ENCODE results near the gene SPATA12.

Gene SPATA12

GRCh38 chr3:57085211-57085610, 24.7 kb downstream of the SPATA12 start:
- no peak for DNase-seq

- no peak for DNase-seq
Measured at GRCh38 chr3:57086201-57086600, 25.7 kb downstream of the SPATA12 start.

- DNase-seq: no peak
Measured at GRCh38 chr3:57087361-57088092, 27.1 kb downstream of the SPATA12 start.

DNA sequence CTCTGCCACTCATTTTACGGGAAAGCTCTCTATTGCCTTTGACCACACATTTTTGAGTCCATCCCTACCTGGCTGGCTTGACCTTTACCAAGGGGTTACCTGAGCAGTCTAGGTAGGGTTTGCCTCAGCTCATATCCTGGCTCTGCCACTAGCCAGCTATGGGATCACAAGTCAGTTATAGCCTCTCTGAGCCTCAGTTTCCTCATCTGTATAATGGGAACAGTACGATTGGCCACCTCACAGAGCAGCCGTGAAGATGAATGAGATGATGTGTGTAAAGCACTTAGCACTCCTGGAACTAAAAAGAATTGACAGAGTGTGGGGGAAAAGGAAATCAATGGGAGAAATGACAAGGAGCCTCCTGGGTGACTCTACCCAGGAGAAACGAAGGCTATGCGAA, 28.0 kb downstream of the SPATA12 start:
- DNase-seq: no peak

GRCh38 chr3:57089043-57089442, 28.6 kb downstream of the SPATA12 start:
- no peak for DNase-seq

DNA sequence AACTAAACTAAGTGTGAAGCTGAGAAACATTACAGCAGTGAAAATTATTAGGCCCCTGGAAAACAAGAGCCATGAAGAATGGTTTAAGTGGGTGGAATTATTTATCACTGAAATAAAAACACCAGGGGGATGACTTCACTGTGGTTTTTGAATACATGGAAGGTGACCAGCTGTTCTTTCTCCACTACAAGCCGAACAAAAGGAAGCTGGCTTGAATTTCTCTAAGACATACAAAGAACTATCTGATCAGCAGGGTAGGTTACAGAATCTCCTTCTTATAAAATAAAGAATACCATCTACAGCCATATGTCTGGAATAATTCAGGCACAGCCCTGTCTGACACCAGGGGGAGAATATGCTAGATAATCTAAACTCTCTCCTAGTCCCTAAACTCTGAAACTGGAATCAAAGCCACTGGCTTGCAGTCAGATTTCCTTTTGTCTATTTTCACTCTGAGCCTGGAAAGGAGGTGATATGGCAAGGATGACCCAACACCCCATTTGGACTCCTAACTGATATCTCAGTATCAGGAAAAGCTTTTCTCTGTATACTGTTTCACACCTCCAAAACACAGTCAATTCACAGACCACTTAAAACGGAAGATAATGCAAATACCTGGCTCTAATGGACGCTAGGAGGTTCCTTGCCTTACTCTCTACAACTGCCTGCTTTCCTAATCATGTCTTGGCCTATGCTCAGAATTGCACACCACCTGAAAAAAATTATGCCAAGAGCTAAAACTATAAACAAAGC, 31.2 kb downstream of the SPATA12 start:
- DNase-seq: no peak

DNA sequence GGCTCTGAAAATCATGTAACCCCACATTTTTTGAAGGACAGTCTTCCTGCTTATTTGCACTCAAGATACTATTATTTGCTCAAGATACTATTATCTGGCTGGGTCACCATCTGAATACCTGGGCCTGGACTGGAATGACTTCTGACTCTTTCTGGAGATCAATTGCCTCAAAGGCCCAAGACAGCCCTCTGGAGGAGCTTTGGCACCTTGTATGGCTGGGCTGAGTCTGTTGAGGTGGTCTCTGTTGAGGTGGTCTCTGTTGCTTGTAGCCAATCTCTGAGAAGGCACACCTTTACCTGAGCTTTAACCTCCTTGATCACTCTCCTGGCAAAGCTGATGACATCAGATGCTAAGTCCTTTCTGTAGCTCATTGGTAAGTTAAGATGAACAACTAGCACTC, 33.0 kb downstream of the SPATA12 start:
- DNase-seq: no peak

GRCh38 chr3:57093971-57094535, 33.6 kb downstream of the SPATA12 start:
- no peak for DNase-seq

DNA sequence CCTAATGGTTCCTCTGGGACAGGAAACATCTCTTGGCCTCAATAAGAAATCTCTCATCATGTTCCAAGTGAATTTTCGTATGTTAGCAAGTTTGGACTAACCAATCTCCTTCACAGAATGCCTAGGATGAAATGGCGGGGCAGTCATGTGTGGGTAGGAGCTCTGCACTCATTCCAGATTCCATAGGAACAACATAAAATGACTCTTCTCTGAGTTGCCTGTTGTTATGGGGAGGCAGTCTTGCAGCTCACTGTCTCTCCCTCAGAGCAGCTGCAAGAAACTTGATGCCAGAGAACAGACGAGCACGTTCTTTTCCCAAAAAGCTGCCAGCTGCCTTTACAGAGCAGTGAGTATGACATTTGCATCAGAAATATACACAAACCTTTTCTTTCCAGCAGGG, 34.1 kb downstream of the SPATA12 start:
- DNase-seq: no peak

DNA sequence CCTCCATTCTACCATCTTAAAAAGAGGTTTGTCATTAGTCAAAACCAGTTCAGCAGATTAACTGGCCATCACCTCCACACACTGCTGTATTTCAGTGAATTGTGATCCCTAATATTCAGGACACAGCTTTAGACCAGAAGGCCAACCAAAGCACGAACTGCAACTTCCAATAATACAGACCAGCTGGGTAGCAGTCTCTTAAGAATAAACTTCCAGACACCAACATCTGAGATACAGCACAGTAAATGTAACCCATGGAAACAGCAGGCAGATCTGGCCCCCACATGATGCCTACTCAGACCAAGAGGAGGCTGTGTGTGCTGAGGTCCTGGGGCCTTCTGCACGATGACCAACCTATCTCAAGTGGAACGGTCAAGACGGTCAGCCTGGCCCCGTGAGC, 34.9 kb downstream of the SPATA12 start:
- DNase-seq: no peak

GRCh38 chr3:57097536-57097935, 37.1 kb downstream of the SPATA12 start:
- DNase-seq: no peak

- DNase-seq: no peak
Measured at GRCh38 chr3:57098418-57099310, 38.2 kb downstream of the SPATA12 start.

DNA sequence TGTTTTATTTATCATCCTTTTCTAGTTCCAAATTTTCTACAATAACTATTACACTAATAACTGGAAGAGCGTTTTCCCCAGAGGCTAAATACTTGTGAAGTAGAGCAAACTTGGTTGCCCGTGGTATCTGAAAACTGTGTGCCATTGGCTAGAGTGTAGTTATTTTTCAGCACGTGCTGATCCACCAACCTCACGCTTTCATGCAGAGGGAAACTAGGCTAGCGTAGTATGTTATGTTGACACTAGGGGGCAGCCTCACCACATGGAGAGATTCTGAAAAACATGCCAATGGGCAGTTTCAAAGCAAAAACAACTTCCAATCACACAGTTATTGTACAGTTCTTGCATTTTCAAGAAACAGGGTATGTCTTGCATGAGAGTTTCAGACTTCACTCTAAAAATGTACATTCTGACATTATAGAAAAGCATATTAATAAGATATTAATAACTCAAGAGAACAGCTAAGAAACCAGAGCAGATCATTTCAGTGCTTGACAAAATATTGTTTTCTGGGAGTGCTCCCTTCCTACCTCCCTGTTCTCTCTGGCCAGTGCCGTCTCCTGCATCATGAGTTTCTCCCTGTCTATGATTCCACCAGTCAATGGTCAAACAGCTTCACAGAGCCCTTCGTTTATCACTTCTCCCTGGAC, 39.7 kb downstream of the SPATA12 start:
- peak; percentile 76 for DNase-seq

DNA sequence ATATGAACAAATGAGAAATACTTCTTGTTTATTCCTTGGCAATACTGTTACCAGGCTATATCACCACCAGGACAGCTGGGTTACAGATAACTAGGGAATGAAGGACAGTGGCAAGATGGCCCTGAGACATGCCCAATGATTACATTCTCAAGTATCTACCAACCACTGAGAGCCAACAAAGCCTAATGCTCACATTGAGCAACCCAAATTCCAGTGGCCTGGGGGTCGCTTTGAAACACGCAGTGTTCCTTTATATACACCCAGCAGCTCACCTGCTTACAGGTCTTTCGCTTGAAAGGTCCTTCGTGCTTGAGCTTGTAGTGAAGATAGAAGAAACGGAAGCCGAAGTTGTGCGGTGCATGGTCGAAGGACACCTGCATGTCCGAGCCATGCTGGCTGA, 45.1 kb downstream of the SPATA12 start:
- no peak for DNase-seq

GRCh38 chr3:57108684-57109083, 48.2 kb downstream of the SPATA12 start:
- no peak for DNase-seq

- DNase-seq: no peak
Measured at GRCh38 chr3:57109437-57110199, 49.2 kb downstream of the SPATA12 start.

DNA sequence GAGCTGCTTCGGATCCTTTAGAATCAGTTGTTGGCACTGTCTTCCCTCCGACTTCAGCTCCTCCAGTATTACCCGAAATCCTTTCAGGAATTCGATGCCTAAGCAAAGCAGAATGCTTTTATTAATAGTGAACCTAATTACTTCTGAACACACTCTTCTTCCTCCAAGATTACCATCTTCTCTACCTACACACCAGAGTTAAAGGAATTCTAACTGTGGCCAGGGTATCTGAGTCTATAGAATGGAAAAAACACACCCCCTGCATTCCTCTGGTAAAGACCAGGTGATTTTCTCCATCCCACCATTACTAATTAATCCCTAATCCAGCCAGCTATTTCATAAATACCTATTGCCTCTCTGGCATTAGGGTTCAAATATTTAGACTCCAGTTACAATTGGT, 49.8 kb downstream of the SPATA12 start:
- no peak for DNase-seq

GRCh38 chr3:57110798-57111197, 50.3 kb downstream of the SPATA12 start:
- DNase-seq: no peak

- no peak for DNase-seq
Measured at GRCh38 chr3:57112206-57112605, 51.7 kb downstream of the SPATA12 start.

GRCh38 chr3:57116501-57116900, 56.0 kb downstream of the SPATA12 start:
- DNase-seq: no peak

- DNase-seq: no peak
Measured at GRCh38 chr3:57118254-57118653, 57.8 kb downstream of the SPATA12 start.

- DNase-seq: no peak
Measured at GRCh38 chr3:57120040-57120439, 59.6 kb downstream of the SPATA12 start.
